GM18907 (cell line): Measurements from ENCODE around the gene NXNL1.

ENCODE experiments used
- ATAC-seq: cut with Tn5 transposase; IDR thresholded peaks from one replicate; pipeline ENCODE4 v1.9.1; 2021; ENCODE audit warnings: mild to moderate bottlenecking, moderate library complexity; ENCODE audit not compliant: unreplicated experiment

Gene NXNL1

DNA sequence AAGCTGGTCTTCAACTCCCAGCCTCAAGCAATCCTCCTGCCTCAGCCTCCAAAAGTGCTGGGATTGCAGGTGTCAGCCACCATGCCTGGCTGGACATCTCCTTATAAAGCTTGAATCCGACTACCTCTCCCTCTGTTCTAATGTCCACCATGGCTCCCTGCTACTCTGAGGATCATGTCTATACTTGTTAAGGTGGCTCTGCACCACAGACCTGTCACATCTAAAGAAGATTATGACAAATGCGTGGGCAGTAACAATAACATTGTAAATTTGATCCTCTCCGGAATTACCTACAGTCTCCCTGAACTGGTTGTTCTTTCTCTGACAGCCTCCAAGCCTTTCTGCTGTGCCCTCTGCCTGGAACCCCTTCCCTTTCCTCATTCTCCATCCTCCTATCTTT is 1.8 kb downstream of the NXNL1 start:
- no peak for ATAC-seq

DNA sequence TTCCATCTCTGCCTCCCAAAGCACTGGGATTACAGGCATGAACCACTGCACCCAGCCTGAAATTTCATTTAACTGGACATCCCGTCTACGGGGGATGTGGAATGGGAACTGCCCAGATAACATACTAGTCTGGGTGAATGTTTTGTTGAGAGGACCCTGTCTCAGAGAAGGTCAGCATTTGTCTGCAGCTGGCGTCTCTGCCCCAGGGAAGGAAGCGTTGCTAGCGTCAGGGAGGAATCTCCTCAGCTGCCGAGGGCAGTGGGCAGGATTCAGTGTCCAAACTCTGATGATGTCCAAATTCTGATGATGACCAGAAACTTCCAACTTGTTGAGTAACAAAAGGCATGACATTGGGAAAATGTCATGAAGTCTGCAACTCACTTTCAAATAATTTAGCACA is 3.1 kb downstream of the NXNL1 start:
- no peak for ATAC-seq

DNA sequence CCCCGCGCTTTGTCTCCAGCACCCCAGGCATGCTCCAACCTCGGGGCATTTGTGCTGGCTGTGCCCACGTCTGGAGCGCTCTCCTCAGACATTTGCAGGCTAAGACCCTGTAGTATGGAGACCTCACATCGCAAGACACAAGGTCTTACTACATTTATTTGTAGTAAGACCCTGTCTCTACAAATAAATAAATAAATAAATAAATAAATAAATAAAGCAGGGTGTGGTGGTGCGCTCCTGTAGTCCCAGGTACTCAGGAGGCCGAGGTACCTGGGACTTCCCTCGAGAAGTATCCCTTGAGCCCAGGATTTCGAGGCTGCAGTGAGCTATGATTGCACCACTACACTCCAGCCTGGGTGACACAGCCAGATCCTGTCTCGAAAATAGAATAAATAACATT is 4.6 kb downstream of the NXNL1 start:
- no peak for ATAC-seq

DNA sequence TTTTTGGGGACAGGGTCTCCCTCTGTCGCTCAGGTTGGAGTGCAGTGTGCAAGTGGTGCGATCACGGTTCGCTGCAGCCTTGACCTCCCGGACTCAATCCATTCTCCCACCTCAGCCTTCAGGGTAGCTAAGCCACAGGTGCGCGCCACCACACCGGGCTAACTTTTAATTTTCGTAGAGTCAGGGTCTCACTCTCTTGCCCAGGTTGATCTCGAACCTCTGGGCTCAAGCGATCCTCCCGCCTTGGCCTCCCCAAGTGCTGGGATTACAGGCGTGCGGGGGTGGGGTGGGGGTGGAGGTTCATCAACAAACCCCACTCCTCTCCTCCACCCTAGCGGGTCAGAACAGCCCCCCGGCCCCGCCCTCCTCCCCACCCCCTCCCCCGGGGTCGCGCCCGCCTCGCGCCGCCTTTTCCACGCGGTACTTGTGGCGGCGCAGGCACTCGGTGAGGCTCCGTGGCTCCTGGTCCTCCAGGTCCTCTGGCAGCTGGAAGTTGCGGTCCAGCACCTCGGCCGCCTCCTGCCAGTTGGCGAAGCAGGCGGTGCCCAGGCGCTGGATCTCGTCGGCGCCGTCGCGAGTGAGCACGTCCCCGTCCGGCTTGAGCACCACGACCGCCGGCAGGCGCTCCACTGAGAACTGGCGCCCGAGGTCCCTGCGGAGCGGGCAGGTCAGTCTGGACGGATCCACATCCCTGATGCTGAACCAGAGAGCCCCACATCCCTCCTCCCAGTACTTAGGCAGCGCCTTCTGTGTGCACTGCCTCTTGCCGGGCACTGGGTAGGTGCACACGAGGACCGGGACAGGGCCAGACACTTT is 5.2 kb downstream of the NXNL1 start:
- no peak for ATAC-seq

DNA sequence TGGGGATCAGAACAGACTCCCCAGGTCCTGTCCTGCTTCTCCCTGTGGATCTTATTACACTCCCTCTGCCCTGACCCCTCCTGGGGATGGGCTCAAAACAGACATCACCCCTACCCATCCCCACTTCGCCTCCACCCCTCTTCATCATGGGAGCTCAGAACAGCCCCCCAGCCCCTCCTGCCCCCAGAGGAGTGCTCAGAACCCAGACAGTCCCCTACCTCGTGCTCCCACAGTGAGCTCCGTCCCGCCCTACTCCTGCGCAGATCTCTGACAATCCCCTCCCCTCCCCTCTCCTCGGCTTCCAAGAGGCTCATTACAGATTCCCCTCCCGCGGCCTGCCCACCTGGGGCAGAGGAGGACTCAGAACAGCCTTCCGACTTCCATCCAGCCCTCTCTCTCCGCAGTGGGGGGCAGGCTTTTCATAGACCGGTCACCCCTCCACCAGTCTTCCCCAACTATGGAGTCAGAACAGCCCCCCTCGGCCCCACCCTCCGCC is 6.1 kb downstream of the NXNL1 start:
- ATAC-seq, result no peak

DNA sequence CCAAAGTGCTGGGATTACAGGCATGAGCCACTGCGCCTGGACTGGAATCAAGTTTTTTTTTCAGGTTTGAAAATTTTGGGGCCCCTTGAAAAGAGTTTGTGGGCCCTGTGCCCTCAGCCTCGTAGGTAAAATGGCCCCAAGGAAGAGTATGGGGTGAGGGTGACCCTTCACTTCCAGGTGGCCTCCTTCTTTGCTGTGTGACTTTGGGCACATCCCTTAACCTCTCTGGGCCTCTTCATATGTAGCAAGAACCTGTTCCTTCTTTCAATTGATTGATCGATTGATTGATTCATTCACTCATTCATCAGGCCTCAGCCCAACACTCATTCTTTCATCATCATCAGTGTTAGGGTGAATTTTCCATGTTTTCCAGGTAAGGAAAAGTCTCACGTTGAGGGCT is 8.9 kb downstream of the NXNL1 start:
- no peak for ATAC-seq

DNA sequence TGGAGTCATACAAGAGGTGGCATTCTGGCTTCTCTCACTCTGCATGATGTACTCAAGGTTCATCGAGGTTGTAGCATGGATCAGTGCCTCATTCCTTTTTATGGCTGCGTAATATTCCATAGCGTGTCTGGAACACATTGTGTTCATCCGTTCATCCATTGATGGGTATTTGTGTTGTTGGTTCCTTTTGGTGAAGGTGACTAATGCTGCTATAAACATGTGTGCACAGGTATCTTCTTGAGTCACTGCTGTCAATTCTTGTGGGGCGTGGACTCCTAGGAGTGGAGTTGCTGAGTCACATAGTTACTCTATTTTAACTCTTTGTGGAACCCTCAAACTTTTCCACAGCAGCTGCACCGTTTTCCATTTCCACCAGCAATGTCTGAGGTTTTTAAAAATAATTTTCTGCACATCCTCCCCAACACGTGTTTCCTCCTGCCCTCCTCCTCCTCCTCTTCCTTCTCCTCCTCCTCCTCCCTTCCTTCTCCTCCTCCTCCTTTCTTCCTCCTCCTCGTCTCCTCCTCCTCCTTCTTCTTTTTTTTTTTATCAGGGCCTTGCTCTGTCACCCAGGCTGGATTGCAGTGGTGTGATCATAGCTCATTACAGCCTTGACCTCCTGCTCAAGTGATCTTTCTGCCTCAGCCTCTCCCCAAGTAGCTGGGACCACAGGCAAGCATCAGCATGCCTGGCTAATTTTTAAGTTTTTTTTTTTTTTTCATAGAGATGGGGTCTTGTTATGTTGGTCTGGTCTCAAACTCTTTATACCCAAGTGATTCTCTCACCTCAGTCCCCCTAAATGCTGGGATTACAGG is 10.3 kb downstream of the NXNL1 start:
- no peak for ATAC-seq

DNA sequence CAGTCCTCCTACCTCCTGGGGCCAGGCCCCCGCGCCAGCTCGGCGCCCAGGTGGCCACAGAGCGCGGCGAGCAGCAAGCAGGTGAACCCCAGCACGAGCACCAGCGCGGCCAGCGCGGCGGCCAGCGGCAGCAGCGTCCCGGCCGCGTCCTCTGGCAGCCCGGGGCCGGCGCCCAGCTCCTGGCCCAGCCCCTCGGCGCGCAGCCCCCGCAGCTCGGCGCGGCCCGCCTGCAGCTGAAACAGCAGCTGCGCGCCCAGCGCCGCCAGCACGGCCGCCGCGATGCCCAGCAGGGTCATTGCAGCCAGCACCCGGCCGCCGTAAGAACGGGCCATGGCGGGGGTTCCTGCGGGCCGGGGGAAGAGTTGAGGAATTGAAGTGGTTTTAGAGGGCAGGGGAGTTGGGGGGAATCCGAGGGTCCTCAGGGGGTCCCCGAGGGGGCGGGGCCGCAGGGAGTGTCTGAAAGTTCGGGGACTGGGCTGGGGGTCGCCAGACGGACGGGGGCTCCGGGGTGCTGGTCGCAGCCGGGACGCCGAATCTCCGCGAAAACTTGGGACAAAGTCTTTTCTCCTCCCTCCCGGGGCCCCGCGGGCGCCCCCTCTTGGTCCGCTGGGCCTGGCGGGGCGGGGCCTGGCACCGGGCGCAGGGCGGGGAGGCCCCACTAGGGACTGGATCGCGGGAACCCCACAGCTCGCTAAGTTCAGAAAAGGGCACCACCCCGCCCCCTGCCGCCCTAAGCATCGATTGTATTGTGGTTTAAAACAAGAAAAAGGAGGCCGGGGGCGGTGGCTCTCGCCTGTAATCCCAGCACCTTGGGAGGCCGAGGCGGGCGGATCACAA is 12.4 kb downstream of the NXNL1 start, which contains the start of gene TMEM221:
Gene TMEM221, minus strand, starts transcription at position 538 of the 837 bp plus-strand sequence. Its CDS starts 206 bp downstream, at position 332.
- ATAC-seq, result no peak

DNA sequence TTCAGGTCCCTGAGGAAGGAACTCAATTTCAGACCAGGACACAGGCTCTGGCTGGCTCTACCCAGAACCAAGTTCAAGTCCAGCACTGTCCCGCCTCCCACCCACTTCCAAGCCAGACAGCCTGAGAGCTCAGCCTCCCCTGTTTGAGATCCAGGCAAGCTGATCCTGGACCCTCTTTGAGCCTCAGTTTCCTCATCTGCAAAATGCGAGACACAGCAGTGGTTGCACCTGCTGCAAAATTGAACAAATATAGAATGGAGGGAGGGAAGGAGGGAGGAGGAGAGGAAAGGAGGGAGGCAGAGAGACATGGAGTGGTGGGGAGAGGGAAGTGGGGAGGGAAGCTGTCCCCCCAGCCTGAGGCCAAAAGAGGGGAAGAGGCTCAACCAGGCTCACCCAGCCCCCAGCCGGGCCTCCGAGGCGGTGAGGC is 13.0 kb downstream of the NXNL1 start:
- ATAC-seq, result no peak

DNA sequence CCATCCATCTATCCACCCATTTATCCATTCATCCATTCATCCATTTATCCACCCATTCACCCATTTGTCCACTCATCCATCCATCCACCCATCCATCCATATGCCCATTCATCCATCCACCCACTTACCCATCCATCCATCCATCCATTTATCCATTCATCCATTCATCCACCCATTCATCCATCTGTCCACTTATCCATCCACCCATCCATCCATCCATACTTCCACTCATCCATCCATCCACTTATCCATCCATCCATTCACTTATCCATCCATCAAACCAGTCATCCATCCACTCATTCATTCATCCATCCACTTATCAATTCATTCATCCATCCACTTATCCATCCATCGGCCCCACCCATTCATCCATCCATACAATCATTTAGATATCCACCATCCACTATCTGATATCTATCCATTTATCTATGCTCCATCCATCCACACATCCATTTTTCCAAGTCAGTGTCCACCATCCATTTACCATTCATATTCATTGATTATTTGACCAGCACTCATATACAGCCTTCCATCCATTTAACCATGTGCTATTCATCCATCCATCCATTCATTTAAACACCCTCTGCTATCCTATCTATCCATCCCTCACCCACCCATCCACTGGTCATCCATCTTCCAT is 15.1 kb downstream of the NXNL1 start:
- ATAC-seq, result no peak

DNA sequence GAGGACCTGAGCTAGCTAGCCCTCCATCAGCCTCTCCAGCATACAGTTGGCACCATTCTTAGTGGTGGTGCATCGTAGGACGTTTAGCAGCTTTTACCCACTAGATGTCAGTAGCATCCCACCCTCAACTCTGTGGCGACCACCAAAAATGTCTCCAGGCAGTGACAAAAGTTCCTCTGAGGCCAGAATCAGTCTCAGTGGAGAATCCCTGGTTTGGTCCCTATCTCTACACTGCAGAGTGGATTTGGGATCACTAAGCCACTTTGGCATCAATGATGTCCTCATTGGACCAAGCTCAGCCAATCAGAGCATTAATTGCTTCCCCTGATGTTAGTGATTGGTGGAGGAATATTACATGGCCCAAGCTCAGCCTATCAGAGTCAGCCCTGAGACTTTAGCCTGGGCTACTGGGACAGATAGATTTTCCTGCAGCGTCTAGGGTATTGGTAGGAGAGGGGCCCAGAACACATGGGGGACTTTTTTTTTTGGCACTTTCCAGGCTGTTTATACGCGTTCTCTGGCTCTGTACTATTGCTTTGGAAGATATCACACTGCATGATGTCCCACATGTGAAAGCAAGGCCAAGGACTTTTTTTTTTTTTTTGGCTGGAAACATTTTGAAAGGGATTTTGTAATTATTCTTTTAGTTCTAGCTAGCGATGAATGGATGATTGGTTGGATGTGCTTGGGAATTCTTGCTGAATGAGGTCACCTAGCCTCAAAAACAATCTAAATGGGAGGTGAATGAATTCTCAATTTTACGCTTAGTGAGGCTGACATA is 19.3 kb downstream of the NXNL1 start:
- no peak for ATAC-seq

DNA sequence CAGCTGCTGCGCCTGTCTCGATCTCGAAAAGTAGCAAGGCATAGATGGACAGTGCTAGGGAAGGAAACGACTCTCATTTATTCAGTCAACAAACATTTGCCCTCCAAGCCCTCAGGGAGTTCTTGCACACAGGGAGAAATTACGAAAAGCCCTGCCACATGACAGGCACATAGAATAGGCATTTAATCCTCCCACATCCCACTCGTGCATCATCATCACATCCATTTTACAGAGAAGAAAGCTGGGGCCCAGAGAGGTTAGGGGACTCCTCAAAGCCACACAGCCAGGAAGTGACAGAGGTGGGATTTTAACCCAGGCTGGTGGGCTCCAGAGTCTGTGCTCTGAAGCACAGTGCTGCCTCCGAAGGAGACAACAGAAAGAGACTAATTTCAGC is 23.9 kb downstream of the NXNL1 start:
- no peak for ATAC-seq

DNA sequence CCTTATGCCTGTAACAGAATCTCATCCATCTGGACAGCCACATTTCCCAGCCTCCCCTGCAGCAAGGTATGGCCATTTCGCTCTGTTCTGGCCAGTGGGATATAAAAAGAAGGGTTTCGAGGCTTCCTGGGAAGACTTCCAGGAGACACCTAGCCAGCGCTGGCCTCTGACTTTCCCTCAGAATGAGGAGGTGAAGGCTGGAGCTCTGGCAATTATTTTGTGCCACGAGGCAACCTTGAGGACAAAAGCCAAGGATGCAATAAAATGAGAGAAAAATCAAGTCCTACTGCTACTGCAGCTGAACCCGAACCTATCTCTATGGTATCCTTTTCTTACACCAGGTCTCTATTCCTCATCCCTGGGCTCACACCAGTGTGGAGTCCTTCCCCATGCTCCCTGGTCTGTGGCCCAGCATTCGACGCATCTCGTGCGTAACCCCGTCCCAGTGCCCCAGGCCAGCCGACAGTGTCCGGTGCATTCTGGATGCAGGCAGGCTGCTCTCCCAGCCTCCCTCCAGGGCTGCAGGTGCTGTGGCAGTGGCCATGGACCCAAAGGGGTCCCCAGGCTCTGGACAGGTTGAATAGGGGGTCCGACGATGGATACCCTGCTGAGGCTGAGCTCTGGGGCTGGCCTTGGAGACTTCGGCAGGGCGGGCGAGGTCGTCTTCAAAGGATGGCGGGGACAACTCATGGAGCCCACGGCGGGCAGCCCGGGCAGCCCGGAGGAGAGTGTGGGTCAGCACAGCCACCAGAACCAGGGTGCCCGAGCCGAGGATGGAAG is 24.4 kb downstream of the NXNL1 start:
- no peak for ATAC-seq

DNA sequence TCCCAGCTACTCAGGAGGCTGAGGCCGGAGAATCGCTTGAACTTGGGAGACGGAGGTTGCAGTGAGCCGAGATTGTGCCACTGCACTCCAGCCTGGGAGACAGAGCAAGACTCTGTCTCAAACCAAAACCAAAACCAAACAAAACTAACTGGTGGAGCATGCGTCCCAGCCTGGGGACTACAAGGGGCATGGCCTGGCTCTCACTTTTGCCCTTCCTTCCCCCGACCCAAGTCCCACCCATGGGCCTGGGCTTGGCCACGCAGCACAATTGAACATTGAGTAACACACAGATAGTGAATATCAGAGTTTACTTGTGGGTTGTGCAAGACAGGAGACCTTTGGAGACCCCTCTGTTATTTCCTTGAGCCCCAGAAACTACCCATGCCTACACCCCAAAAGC is 25.5 kb downstream of the NXNL1 start:
- ATAC-seq, result no peak

DNA sequence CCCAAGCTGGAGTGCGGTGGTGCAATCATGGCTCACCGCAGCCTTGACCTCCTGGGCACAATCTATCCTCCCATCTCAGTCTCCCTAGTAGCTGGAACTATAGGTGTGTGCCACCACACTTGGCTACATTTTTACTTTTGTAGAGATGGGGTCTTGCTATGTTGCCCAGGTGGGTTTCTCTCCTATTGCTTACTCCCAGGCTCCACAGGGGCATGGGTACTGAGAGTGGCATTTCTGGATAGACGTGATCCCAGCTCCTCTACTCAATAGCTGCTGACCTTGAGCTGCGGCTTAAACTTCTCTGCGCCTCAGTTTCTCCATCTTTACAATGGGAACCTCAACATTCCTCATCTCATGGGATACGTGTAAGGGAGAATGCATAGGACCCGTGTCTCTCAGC is 29.3 kb downstream of the NXNL1 start:
- ATAC-seq, result no peak

DNA sequence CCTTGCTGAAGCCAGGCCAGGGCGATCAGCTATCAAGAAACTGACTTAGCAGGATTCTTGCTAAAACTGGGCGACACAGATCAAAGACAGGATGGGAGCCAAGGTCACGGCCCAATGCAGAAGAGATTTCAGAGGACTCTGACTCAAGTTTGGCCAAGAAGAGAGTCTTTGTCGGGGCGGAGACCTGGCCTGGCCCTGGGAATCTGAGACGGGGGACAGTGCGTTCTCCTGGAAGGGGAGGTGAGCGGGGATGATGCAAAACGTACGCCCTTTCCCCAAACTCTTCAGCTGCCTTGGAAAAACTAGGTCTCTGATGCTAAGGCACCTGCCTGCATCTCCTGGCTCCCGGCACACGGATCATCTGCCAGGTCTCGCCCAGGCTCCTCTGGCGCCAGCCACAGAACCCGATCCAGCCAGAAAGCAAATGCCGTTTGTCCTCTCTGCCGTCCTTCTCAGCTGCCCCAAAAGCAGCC is 31.0 kb downstream of the NXNL1 start:
- no peak for ATAC-seq

DNA sequence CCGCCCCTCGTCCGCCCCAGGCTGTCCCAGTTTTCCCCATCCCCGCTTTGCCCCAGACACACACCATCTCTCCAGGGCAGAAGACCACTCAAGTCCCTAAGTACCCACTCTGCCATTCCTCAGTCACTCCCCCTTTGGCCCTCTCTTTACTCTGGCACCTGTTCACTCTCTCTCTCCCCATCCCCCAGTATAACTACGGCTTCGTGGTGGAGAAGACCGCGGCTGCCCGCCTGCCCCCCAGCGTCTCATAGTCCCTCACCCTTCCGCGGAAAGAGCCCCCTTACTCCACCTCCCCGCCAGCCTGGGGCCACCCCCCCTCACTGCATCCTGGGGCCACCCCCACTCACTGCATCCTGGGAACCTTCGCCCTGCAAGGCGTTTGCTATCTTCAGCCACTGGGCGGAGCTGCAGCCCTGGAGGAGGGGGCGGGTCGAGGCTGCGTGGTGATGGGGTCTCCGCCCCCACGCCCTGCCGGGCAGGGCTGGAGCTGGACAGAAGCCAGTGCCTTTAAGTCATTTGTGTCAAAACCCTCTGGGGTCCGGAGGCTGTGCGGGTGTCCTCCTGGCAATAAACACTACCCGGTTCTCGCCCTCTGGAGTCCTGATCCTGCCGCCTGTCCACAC is 35.9 kb downstream of the NXNL1 start:
- ATAC-seq, result no peak

DNA sequence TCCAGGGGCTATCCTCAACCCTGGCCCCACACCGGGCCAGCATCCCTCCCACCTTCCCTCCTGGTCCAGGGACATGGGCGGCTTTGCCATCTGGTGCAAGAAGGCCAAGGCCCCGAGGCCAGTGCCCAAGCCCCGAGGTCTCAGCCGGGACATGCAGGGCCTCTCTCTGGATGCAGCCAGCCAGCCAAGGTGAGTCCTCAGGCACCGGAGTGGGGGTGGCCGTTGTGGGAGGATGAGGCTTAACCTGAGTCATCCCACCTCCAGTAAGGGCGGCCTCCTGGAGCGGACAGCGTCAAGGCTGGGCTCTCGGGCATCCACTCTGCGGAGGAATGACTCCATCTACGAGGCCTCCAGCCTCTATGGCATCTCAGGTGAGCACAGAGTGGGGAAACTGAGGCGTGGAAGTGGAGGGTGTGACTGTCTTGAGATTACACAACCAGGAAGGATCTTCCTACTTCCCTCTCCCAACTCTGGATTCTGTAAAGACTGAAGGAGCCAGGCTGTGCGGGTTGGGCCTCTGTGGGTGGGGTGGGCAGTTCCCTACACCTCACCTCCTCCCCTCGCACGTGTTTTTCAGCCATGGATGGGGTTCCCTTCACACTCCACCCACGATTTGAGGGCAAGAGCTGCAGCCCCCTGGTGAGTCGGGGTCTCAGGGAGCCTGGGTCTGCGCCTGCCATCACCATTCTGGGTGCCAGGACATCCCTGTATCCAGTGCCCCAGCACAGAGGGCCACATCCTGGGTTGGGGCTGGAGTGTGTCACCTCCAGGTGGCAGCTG is 37.1 kb downstream of the NXNL1 start:
- no peak for ATAC-seq
